CD4-positive, alpha-beta T cell treated with Interleukin-6 at 100 ng/mL for 8 hours (primary cell): Measurements from ENCODE around the gene PPP1R17.

Source experiments
- DNase-seq: peaks from one replicate; pipeline ENCODE4 v3.0.0-alpha.2; 2020; ENCODE audit warnings: mixed read lengths, low spot score

Gene PPP1R17

GRCh38 chr7:31687024-31687748 lies at the start of gene PPP1R17:
PPP1R17 (plus strand) TSS chr7:31687215; CDS start chr7:31692442, 5,227 bp downstream.
- no peak for DNase-seq

- no peak for DNase-seq
Observed at GRCh38 chr7:31640381-31640780, 46.6 kb upstream of the PPP1R17 start.

- no peak for DNase-seq
Observed at GRCh38 chr7:31642681-31643115, 44.3 kb upstream of the PPP1R17 start.

- no peak for DNase-seq
Observed at GRCh38 chr7:31646942-31647341, 40.1 kb upstream of the PPP1R17 start.

- DNase-seq = no peak
Observed at GRCh38 chr7:31647511-31647910, 39.5 kb upstream of the PPP1R17 start.

GRCh38 chr7:31648288-31648687 lies 38.7 kb upstream of the PPP1R17 start:
- DNase-seq = no peak

GRCh38 chr7:31648880-31649279 lies 38.1 kb upstream of the PPP1R17 start:
- DNase-seq = no peak

GRCh38 chr7:31651234-31652062 lies 35.6 kb upstream of the PPP1R17 start:
- no peak for DNase-seq

GRCh38 chr7:31652063-31652326 lies 35.0 kb upstream of the PPP1R17 start:
- no peak for DNase-seq

- no peak for DNase-seq
Observed at GRCh38 chr7:31663072-31663471, 23.9 kb upstream of the PPP1R17 start.

GRCh38 chr7:31664890-31665289 lies 22.1 kb upstream of the PPP1R17 start:
- no peak for DNase-seq

GRCh38 chr7:31665546-31665945 lies 21.5 kb upstream of the PPP1R17 start:
- DNase-seq = no peak

GRCh38 chr7:31669461-31669860 lies 17.6 kb upstream of the PPP1R17 start:
- no peak for DNase-seq

- DNase-seq = no peak
Observed at GRCh38 chr7:31679574-31680305, 7.3 kb upstream of the PPP1R17 start.

GRCh38 chr7:31683445-31684225 lies 3.4 kb upstream of the PPP1R17 start:
- no peak for DNase-seq

GRCh38 chr7:31688372-31688771 lies 1.4 kb downstream of the PPP1R17 start:
- DNase-seq = no peak

GRCh38 chr7:31688996-31689395 lies 2.0 kb downstream of the PPP1R17 start:
- no peak for DNase-seq

GRCh38 chr7:31690935-31691334 lies 3.9 kb downstream of the PPP1R17 start:
- DNase-seq = no peak

- DNase-seq = no peak
Observed at GRCh38 chr7:31692451-31692850, 5.4 kb downstream of the PPP1R17 start.

GRCh38 chr7:31692871-31693270 lies 5.9 kb downstream of the PPP1R17 start:
- no peak for DNase-seq

- DNase-seq = no peak
Observed at GRCh38 chr7:31695859-31696614, 9.0 kb downstream of the PPP1R17 start.
